GM12873 (cell line): ENCODE data around the gene SGIP1.

Experiments
- CTCF ChIP-seq: IDR thresholded peaks from 2 replicates; pipeline ENCODE4 v1.5.1; 2012; ENCODE audit warnings: low read depth, mild to moderate bottlenecking, moderate library complexity, low read length, control low read depth; ENCODE audit not compliant: insufficient read depth; ENCODE audit errors: missing control alignments

The SGIP1 gene

GRCh38 chr1:66681686-66682085 lies 147.7 kb downstream of the SGIP1 start:
- TF ChIP-seq CTCF: no peak

- no peak for TF ChIP-seq CTCF
These were observed 148.2 kb downstream of the SGIP1 start for GRCh38 chr1:66682106-66682505.

GRCh38 chr1:66684353-66684752 lies 150.4 kb downstream of the SGIP1 start:
- TF ChIP-seq CTCF: no peak

- no peak for TF ChIP-seq CTCF
These were observed 151.3 kb downstream of the SGIP1 start for GRCh38 chr1:66685265-66685664.

- TF ChIP-seq CTCF: no peak
These were observed 151.7 kb downstream of the SGIP1 start for GRCh38 chr1:66685670-66686069.

- no peak for TF ChIP-seq CTCF
These were observed 152.5 kb downstream of the SGIP1 start for GRCh38 chr1:66686406-66686805.

GRCh38 chr1:66687358-66687757 lies 153.4 kb downstream of the SGIP1 start:
- no peak for TF ChIP-seq CTCF
